CD4-positive, alpha-beta T cell treated with Interleukin-4 for 1 hour (primary cell): Measurements from ENCODE around the gene KIF17.

Experiments
- DNase-seq, 2 donors: peaks; one replicate each; pipeline ENCODE4 v3.0.0-alpha.2; 2020 to 2022

KIF17 gene

DNA sequence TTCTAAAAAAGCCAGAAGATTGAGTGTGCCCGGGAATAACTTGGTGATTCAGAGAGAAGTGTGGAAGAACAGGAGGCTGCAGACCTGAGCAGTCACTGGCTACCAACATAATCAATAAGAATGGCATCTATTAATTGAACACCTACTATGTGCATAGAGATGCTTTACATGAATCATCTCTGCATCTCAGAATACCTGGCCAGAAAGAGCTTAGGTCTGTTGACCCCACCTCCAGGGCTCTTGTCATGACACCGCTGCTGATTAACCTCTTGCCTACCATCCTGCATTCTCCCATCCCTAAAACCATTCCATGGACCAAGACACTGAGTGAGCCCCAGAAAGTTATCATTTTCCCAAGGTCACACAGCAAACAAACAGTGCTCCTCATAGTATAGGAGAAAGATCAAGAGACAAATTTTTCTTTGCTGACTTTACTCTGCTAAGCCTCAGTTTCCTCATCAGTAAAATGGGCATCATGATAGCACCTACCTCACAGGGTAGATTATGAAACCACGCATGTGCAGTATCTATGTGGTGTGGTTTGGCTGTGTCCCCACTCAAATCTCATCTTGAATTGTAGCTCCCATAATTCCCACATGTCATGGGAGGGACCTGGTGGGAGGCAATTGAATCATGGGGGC, 100.8 kb downstream of the KIF17 start:
- DNase-seq = no peak

GRCh38 chr1:20615946-20616846, 101.6 kb downstream of the KIF17 start:
- DNase-seq = no peak

DNA sequence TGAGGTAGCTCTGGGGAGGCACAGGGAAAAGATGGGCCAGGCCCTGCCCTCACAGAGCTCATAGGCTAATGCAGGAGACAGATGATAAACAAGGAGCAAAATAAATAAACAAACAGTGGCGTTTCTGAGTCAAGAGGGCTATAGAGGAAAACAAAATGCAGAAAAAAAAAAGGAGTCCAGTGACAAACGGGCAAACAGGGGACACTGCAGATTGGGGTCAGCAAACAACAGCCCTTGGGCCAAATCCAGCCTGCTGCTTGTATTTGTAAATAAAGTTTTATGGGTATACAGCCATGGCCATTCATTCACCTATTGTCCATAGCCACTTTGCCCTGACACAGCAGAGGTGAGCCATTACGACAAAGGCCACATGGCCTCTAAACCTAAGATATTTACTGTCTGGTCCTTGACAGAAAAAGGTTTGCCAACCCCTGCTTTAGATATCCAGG, 103.7 kb downstream of the KIF17 start:
- DNase-seq = no peak
